ENCODE results near the gene VAT1.
A peak's percentile ranks its signal among the peaks of the same experiment; 100 is the strongest.
"Not testable (repeated sequence)": the region's sequence is repeated elsewhere in the genome, so short reads cannot be mapped to it uniquely, and the experiment has no call there.

VAT1 gene

GRCh38 chr17:43006639-43007551, 15.3 kb downstream of the VAT1 start, which contains the start of gene IFI35:
IFI35 (plus strand) TSS chr17:43006784; CDS start chr17:43006948, 164 bp downstream.
- peak; percentile 80 for DNase-seq

GRCh38 chr17:43003542-43004172, 18.5 kb downstream of the VAT1 start:
- peak; percentile 48 for DNase-seq

GRCh38 chr17:43000894-43001293, 21.3 kb downstream of the VAT1 start:
- DNase-seq = not testable (repeated sequence)

GRCh38 chr17:42999003-42999525, 23.1 kb downstream of the VAT1 start:
- no peak for DNase-seq

- peak; percentile 100 for DNase-seq
Observed at GRCh38 chr17:42997984-42998938, 23.9 kb downstream of the VAT1 start, which contains the start of gene RPL27. RPL27 (plus strand) TSS chr17:42998419; CDS start chr17:42998751, 332 bp downstream.

- DNase-seq = no peak
Observed at GRCh38 chr17:42997390-42997983, 24.7 kb downstream of the VAT1 start.

- not testable (repeated sequence) for DNase-seq
Observed at GRCh38 chr17:42993913-42994312, 28.3 kb downstream of the VAT1 start.

GRCh38 chr17:42992872-42993271, 29.3 kb downstream of the VAT1 start:
- DNase-seq = no peak

GRCh38 chr17:42991471-42991870, 30.7 kb downstream of the VAT1 start:
- no peak for DNase-seq

GRCh38 chr17:42989726-42990652, 32.2 kb downstream of the VAT1 start:
- peak; percentile 45 for DNase-seq

GRCh38 chr17:42989141-42989540, 33.0 kb downstream of the VAT1 start:
- DNase-seq = no peak

GRCh38 chr17:42985225-42985624, 37.0 kb downstream of the VAT1 start:
- no peak for DNase-seq

GRCh38 chr17:42982266-42982665, 39.9 kb downstream of the VAT1 start:
- DNase-seq = no peak

- peak; percentile 28 for DNase-seq
Observed at GRCh38 chr17:42980766-42981397, 41.3 kb downstream of the VAT1 start.

- peak; percentile 84 for DNase-seq
Observed at GRCh38 chr17:42980274-42980765, 41.9 kb downstream of the VAT1 start, which contains the start of gene RUNDC1. RUNDC1 (plus strand) TSS chr17:42980565; CDS start chr17:42980577, 12 bp downstream.

- DNase-seq = peak; percentile 59
Observed at GRCh38 chr17:42979511-42980273, 42.5 kb downstream of the VAT1 start, which contains the start of gene PTGES3L. PTGES3L (minus strand) TSS chr17:42980080; CDS start chr17:42980053, 27 bp downstream.

GRCh38 chr17:42975701-42976100, 46.5 kb downstream of the VAT1 start:
- not testable (repeated sequence) for DNase-seq

GRCh38 chr17:42975265-42975664, 46.9 kb downstream of the VAT1 start:
- DNase-seq = no peak

GRCh38 chr17:42973323-42973722, 48.9 kb downstream of the VAT1 start:
- not testable (repeated sequence) for DNase-seq
